ENCODE data around the gene GUCY2D. TPM values are rescaled to one million over a fixed set of nuclear protein-coding genes. Genes with fewer than 3 reads are reported as not detected.

The GUCY2D gene
- total and polyA plus RNA-seq, 2 experiments from 2014 or later, result 0.22 TPM; not detected in 1

DNA sequence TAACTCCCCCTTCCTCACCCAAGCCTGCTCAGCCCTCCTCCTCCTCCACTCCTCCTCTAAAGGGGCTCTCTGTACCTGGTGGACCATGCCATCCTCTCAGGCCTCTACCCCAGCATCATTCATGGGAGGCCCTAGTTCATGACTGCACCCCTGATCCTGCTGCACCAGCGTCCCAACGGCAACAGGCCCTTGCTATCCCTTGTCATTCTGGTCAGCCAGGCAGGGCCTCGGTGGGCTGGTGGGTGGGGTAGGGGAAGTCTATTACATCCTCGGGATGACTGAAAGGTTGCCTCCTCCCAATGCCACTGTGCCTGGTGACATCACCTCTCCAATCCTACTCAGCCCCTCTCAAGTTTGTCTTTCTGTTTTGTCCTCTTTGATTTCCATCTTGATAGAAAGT, 65.4 kb downstream of the GUCY2D start:
- TF ChIP-seq EZH2phosphoT487 (IDR thresholded peaks at IDR 0.05; ENCODE audit: insufficient read depth, low read depth) (no peak), EZH2 (IDR thresholded peaks at IDR 0.05; ENCODE audit: insufficient read depth, poor library complexity, severe bottlenecking) (no peak)
- Histone ChIP-seq H4K20me1 (ENCODE audit: insufficient read depth) (no peaks in the 10 kb centered on the region), H3F3A (ENCODE audit: insufficient read depth) (no peaks in the 10 kb centered on the region), H2AFZ (no peak overlapping the region), H3K4me2 (ENCODE audit: unreplicated experiment) (no peak overlapping the region), H3K9me3 (ENCODE audit: low read depth) (no peaks in the 10 kb centered on the region), H3K27me3 (replicated peaks; ENCODE audit: insufficient read depth) (peaks cover 60% of the 10 kb centered on the region), H3K9ac (no peak overlapping the region), H3K79me2 (ENCODE audit: insufficient read depth) (no peaks in the 10 kb centered on the region), H3K27ac (no peak overlapping the region), H3K36me3 (ENCODE audit: low read depth) (no peaks in the 10 kb centered on the region), H3K4me3 (no peak overlapping the region), H3K9me2 (ENCODE audit: insufficient read depth) (no peaks in the 10 kb centered on the region), H3K4me1 (ENCODE audit: insufficient read depth) (no peaks in the 10 kb centered on the region)
- in situ Hi-C loops (cut with MboI), result no loop called here
- DNase-seq, result no peak
- 24 to 30% methylated on average over 4 of the region's 4 CpGs for WGBS, 2 experiments (ENCODE audit: low coverage in 1 of 2, low lambda C conversion rate in 2 of 2, missing lambda C conversion rate in 2 of 2)

DNA sequence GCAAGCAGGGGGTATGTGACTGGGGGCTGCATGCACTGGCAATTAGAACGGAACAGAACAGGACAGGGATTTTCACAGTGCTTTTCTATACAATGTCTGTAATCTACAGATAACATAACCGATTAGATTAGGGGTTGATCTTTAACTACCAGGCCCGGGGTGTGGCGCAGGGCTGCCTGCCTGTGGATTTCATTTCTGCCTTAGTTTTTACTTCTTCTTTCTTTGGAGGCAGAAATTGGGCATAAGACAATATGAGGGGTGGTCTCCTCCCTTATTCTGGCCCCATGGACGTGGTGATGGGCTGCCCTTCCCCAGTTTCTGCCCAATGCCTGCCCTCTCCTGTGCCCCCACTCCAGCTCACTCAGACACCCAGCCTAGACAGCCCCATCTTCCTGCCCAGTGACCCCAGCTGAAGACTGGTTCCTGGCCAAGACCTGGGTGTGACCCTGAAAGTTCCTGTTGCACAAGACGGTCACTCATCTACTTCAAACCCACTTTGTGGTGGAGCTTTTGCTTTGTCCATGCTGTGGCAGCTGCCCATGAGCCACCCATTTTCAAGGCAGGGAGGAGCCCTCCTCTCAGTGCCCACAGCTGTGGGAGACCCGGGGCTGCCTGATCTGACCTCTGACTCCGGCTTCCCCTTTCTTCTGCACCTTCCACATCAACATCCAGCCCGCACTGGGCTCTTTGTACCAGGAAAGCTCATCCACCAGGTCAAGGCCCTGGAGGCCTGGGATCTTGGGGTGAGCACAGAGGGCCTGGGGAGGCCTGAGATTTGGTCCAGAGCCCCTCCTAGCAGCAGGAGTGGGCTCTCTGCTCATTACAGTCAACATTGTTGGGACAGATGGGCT, 66.5 kb downstream of the GUCY2D start:
- Histone ChIP-seq H3K27ac (no peak overlapping the region), H3K4me3 (no peak overlapping the region), H3K9me3 (ENCODE audit: low read depth) (no peaks in the 10 kb centered on the region), H3K79me2 (ENCODE audit: insufficient read depth) (no peaks in the 10 kb centered on the region), H3K27me3 (replicated peaks; ENCODE audit: insufficient read depth) (peaks cover 62% of the 10 kb centered on the region), H4K20me1 (ENCODE audit: insufficient read depth) (no peaks in the 10 kb centered on the region), H3K4me1 (ENCODE audit: insufficient read depth) (no peaks in the 10 kb centered on the region), H3K9me2 (ENCODE audit: insufficient read depth) (no peaks in the 10 kb centered on the region), H3K9ac (no peak overlapping the region), H3K36me3 (ENCODE audit: low read depth) (no peaks in the 10 kb centered on the region), H3F3A (ENCODE audit: insufficient read depth) (no peaks in the 10 kb centered on the region), H2AFZ (no peak overlapping the region), H3K4me2 (ENCODE audit: unreplicated experiment) (no peak overlapping the region)
- WGBS, 2 experiments (ENCODE audit: low coverage in 1 of 2, low lambda C conversion rate in 2 of 2, missing lambda C conversion rate in 2 of 2), result 53 to 58% methylated on average over 9 of the region's 9 CpGs
- no peak for DNase-seq
- in situ Hi-C loops (cut with MboI), result no loop called here
- TF ChIP-seq EZH2 (IDR thresholded peaks at IDR 0.05; ENCODE audit: insufficient read depth, poor library complexity, severe bottlenecking), result no peak
- TF ChIP-seq EZH2phosphoT487 (IDR thresholded peaks at IDR 0.05; ENCODE audit: insufficient read depth, low read depth), result no peak

DNA sequence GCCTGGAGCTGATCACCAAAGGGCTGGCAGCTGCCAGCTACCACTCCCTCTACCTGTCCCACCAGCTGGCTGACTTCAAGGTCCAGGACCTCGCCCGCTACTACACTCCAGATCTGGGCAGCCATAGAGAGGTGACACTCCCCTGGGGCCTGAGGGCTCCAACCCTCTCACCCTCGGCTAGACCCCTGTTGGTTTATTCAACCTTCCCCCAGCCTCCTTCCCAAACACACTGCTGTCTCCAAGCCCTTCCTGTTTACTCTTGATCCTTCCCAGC, 67.1 kb downstream of the GUCY2D start:
- no peak overlapping the region for H3K9ac ChIP-seq
- H3K27ac ChIP-seq, result no peak overlapping the region
- no peaks in the 10 kb centered on the region for H3K4me1 ChIP-seq (ENCODE audit: insufficient read depth)
- no peaks in the 10 kb centered on the region for H3K79me2 ChIP-seq (ENCODE audit: insufficient read depth)
- DNase-seq, result no peak
- no peaks in the 10 kb centered on the region for H4K20me1 ChIP-seq (ENCODE audit: insufficient read depth)
- 81% methylated on average over 3 of the region's 3 CpGs for WGBS, 2 experiments (ENCODE audit: low coverage in 1 of 2, low lambda C conversion rate in 2 of 2, missing lambda C conversion rate in 2 of 2)
- H3F3A ChIP-seq (ENCODE audit: insufficient read depth), result no peaks in the 10 kb centered on the region
- no peak overlapping the region for H3K4me3 ChIP-seq
- no peaks in the 10 kb centered on the region for H3K36me3 ChIP-seq (ENCODE audit: low read depth)
- in situ Hi-C loops (cut with MboI), result no loop called here
- H3K9me2 ChIP-seq (ENCODE audit: insufficient read depth), result no peaks in the 10 kb centered on the region
- peaks cover 64% of the 10 kb centered on the region for H3K27me3 ChIP-seq (replicated peaks; ENCODE audit: insufficient read depth)
- no peaks in the 10 kb centered on the region for H3K9me3 ChIP-seq (ENCODE audit: low read depth)
- H2AFZ ChIP-seq, result no peak overlapping the region
- no peak overlapping the region for H3K4me2 ChIP-seq (ENCODE audit: unreplicated experiment)
- TF ChIP-seq EZH2 (IDR thresholded peaks at IDR 0.05; ENCODE audit: insufficient read depth, poor library complexity, severe bottlenecking), result no peak
- no peak for TF ChIP-seq EZH2phosphoT487 (IDR thresholded peaks at IDR 0.05; ENCODE audit: insufficient read depth, low read depth)

Other genes starting within 250 kb of the GUCY2D start
- 0.76 and 1.3 TPM in 2 replicates for gene KDM6B, start 168.4 kb upstream of the GUCY2D start, total RNA-seq (2014; rRNA removed; shearing (Covaris generic))
- 1.6 and 2.3 TPM in 2 replicates for gene KDM6B, start 168.4 kb upstream of the GUCY2D start, polyA plus RNA-seq (2016; fragmentation: Nextera tagmentation; extraction: Ambion mirVana)
- gene TMEM88, start 147.5 kb upstream of the GUCY2D start, total RNA-seq (2014; rRNA removed; shearing (Covaris generic)), result not detected in 2 replicates
- 0.23 TPM in 1 of 2 replicates, not detected in the other for gene TMEM88, start 147.5 kb upstream of the GUCY2D start, polyA plus RNA-seq (2016; fragmentation: Nextera tagmentation; extraction: Ambion mirVana)
- 70.4 and 71.5 TPM in 2 replicates for gene NAA38, start 145.1 kb upstream of the GUCY2D start, total RNA-seq (2014; rRNA removed; shearing (Covaris generic))
- 185 and 196 TPM in 2 replicates for gene NAA38, start 145.1 kb upstream of the GUCY2D start, polyA plus RNA-seq (2016; fragmentation: Nextera tagmentation; extraction: Ambion mirVana)
- gene CYB5D1, start 144.6 kb upstream of the GUCY2D start, total RNA-seq (2014; rRNA removed; shearing (Covaris generic)), result 11.0 and 20.6 TPM in 2 replicates
- 8.6 and 9.9 TPM in 2 replicates for gene CYB5D1, start 144.6 kb upstream of the GUCY2D start, polyA plus RNA-seq (2016; fragmentation: Nextera tagmentation; extraction: Ambion mirVana)
- 56.5 and 73.6 TPM in 2 replicates for gene CHD3, start 113.8 kb upstream of the GUCY2D start, total RNA-seq (2014; rRNA removed; shearing (Covaris generic))
- gene CHD3, start 113.8 kb upstream of the GUCY2D start, polyA plus RNA-seq (2016; fragmentation: Nextera tagmentation; extraction: Ambion mirVana), result 14.0 and 16.0 TPM in 2 replicates
- gene RNF227, start 86.3 kb upstream of the GUCY2D start, total RNA-seq (2014; rRNA removed; shearing (Covaris generic)), result 4.3 and 15.3 TPM in 2 replicates
- 3.1 and 4.3 TPM in 2 replicates for gene RNF227, start 86.3 kb upstream of the GUCY2D start, polyA plus RNA-seq (2016; fragmentation: Nextera tagmentation; extraction: Ambion mirVana)
- gene KCNAB3, start 72.8 kb upstream of the GUCY2D start, total RNA-seq (2014; rRNA removed; shearing (Covaris generic)), result 0.22 TPM in 1 of 2 replicates, not detected in the other
- 0.08 and 0.24 TPM in 2 replicates for gene KCNAB3, start 72.8 kb upstream of the GUCY2D start, polyA plus RNA-seq (2016; fragmentation: Nextera tagmentation; extraction: Ambion mirVana)
- gene TRAPPC1, start 70.7 kb upstream of the GUCY2D start, total RNA-seq (2014; rRNA removed; shearing (Covaris generic)), result 35.8 and 37.8 TPM in 2 replicates
- 321 and 343 TPM in 2 replicates for gene TRAPPC1, start 70.7 kb upstream of the GUCY2D start, polyA plus RNA-seq (2016; fragmentation: Nextera tagmentation; extraction: Ambion mirVana)
- gene CNTROB, start 70.4 kb upstream of the GUCY2D start, total RNA-seq (2014; rRNA removed; shearing (Covaris generic)), result 17.9 and 27.2 TPM in 2 replicates
- 19.4 and 21.2 TPM in 2 replicates for gene CNTROB, start 70.4 kb upstream of the GUCY2D start, polyA plus RNA-seq (2016; fragmentation: Nextera tagmentation; extraction: Ambion mirVana)
- gene ALOX15B, start 36.4 kb downstream of the GUCY2D start, total RNA-seq (2014; rRNA removed; shearing (Covaris generic)), result not detected in 2 replicates
- gene ALOX15B, start 36.4 kb downstream of the GUCY2D start, polyA plus RNA-seq (2016; fragmentation: Nextera tagmentation; extraction: Ambion mirVana), result not detected in 2 replicates
- gene ALOX12B, start 85.1 kb downstream of the GUCY2D start, total RNA-seq (2014; rRNA removed; shearing (Covaris generic)), result not detected in 2 replicates
- not detected in 2 replicates for gene ALOX12B, start 85.1 kb downstream of the GUCY2D start, polyA plus RNA-seq (2016; fragmentation: Nextera tagmentation; extraction: Ambion mirVana)
- under 0.01 TPM in 1 of 2 replicates, not detected in the other for gene ALOXE3, start 115.9 kb downstream of the GUCY2D start, total RNA-seq (2014; rRNA removed; shearing (Covaris generic))
- gene ALOXE3, start 115.9 kb downstream of the GUCY2D start, polyA plus RNA-seq (2016; fragmentation: Nextera tagmentation; extraction: Ambion mirVana), result 0.11 and 0.19 TPM in 2 replicates
- gene HES7, start 121.5 kb downstream of the GUCY2D start, total RNA-seq (2014; rRNA removed; shearing (Covaris generic)), result not detected in 2 replicates
- gene HES7, start 121.5 kb downstream of the GUCY2D start, polyA plus RNA-seq (2016; fragmentation: Nextera tagmentation; extraction: Ambion mirVana), result not detected in 2 replicates
- 4.4 and 5.1 TPM in 2 replicates for gene PER1, start 149.8 kb downstream of the GUCY2D start, total RNA-seq (2014; rRNA removed; shearing (Covaris generic))
- 5.3 and 5.9 TPM in 2 replicates for gene PER1, start 149.8 kb downstream of the GUCY2D start, polyA plus RNA-seq (2016; fragmentation: Nextera tagmentation; extraction: Ambion mirVana)
- gene VAMP2, start 160.3 kb downstream of the GUCY2D start, total RNA-seq (2014; rRNA removed; shearing (Covaris generic)), result 6.2 and 6.5 TPM in 2 replicates
- gene VAMP2, start 160.3 kb downstream of the GUCY2D start, polyA plus RNA-seq (2016; fragmentation: Nextera tagmentation; extraction: Ambion mirVana), result 25.5 and 27.1 TPM in 2 replicates
- gene TMEM107, start 173.8 kb downstream of the GUCY2D start, total RNA-seq (2014; rRNA removed; shearing (Covaris generic)), result 11.6 TPM in 2 replicates
- gene TMEM107, start 173.8 kb downstream of the GUCY2D start, polyA plus RNA-seq (2016; fragmentation: Nextera tagmentation; extraction: Ambion mirVana), result 20.6 and 20.9 TPM in 2 replicates
- gene BORCS6, start 187.6 kb downstream of the GUCY2D start, total RNA-seq (2014; rRNA removed; shearing (Covaris generic)), result 3.9 and 5.6 TPM in 2 replicates
- 3.4 and 4.5 TPM in 2 replicates for gene BORCS6, start 187.6 kb downstream of the GUCY2D start, polyA plus RNA-seq (2016; fragmentation: Nextera tagmentation; extraction: Ambion mirVana)
- gene AURKB, start 208.0 kb downstream of the GUCY2D start, total RNA-seq (2014; rRNA removed; shearing (Covaris generic)), result 9.4 and 18.4 TPM in 2 replicates
- gene AURKB, start 208.0 kb downstream of the GUCY2D start, polyA plus RNA-seq (2016; fragmentation: Nextera tagmentation; extraction: Ambion mirVana), result 22.9 and 24.1 TPM in 2 replicates
- 2.0 and 7.0 TPM in 2 replicates for gene CTC1, start 245.4 kb downstream of the GUCY2D start, total RNA-seq (2014; rRNA removed; shearing (Covaris generic))
- gene CTC1, start 245.4 kb downstream of the GUCY2D start, polyA plus RNA-seq (2016; fragmentation: Nextera tagmentation; extraction: Ambion mirVana), result 5.4 and 6.0 TPM in 2 replicates
- 13.4 and 33.0 TPM in 2 replicates for gene PFAS, start 246.7 kb downstream of the GUCY2D start, total RNA-seq (2014; rRNA removed; shearing (Covaris generic))
- gene PFAS, start 246.7 kb downstream of the GUCY2D start, polyA plus RNA-seq (2016; fragmentation: Nextera tagmentation; extraction: Ambion mirVana), result 14.8 and 16.0 TPM in 2 replicates

Measured in GM23248 (cell line).